Measurements from ENCODE around the gene NCOA4.

NCOA4 gene

GRCh38 chr10:46030091-46030937 is at the start of gene NCOA4:
TSS of gene NCOA4 (minus strand) at chr10:46030623. CDS start at chr10:46016680, 13,943 bp downstream.
- H3K4me1 ChIP-seq, result peaks cover 16% of the 10 kb centered on the region
- H3K36me3 ChIP-seq (replicated peaks), result no peaks in the 10 kb centered on the region
- 0 out of 2 replicates have a peak, but pooled peaks cover 3% of the 10 kb centered on the region for H3K27me3 ChIP-seq (ENCODE audit: low read depth)
- in situ Hi-C loops (cut with MboI; ENCODE audit: low sequenced_read_pairs), result no loop called here
- DNase-seq (ENCODE audit: low spot score in 2 of 2), result peak; percentile 95 to 98
- H3K4me3 ChIP-seq, result peak within 1 kb of the TSS; percentile 58
- H3K9me3 ChIP-seq, result no peaks in the 10 kb centered on the region

- H3K27me3 ChIP-seq (ENCODE audit: low read depth), result no peaks in the 10 kb centered on the region
- no peaks in the 10 kb centered on the region for H3K4me1 ChIP-seq
- in situ Hi-C loops (cut with MboI; ENCODE audit: low sequenced_read_pairs), result no loop called here
- H3K4me3 ChIP-seq, result no peak overlapping the region
- H3K36me3 ChIP-seq (replicated peaks), result no peaks in the 10 kb centered on the region
- no peaks in the 10 kb centered on the region for H3K9me3 ChIP-seq
- no peak for DNase-seq (ENCODE audit: low spot score in 2 of 2)
These were observed 49.6 kb upstream of the NCOA4 start for GRCh38 chr10:46079831-46080585.

GRCh38 chr10:46077731-46078413 is 47.4 kb upstream of the NCOA4 start:
- H3K27me3 ChIP-seq (ENCODE audit: low read depth), result no peaks in the 10 kb centered on the region
- no peak overlapping the region for H3K4me3 ChIP-seq
- in situ Hi-C loops (cut with MboI; ENCODE audit: low sequenced_read_pairs), result no loop called here
- H3K4me1 ChIP-seq, result no peaks in the 10 kb centered on the region
- no peaks in the 10 kb centered on the region for H3K36me3 ChIP-seq (replicated peaks)
- no peaks in the 10 kb centered on the region for H3K9me3 ChIP-seq
- DNase-seq (ENCODE audit: low spot score in 2 of 2), result no peak

- Histone ChIP-seq H3K27me3 (ENCODE audit: low read depth) (no peaks in the 10 kb centered on the region), H3K9me3 (no peaks in the 10 kb centered on the region), H3K36me3 (replicated peaks) (no peaks in the 10 kb centered on the region), H3K4me3 (no peak overlapping the region), H3K4me1 (no peaks in the 10 kb centered on the region)
- DNase-seq (ENCODE audit: low spot score in 2 of 2), result no peak
- in situ Hi-C loops (cut with MboI; ENCODE audit: low sequenced_read_pairs), result no loop called here
These were observed 46.7 kb upstream of the NCOA4 start for GRCh38 chr10:46077141-46077554.

GRCh38 chr10:46075869-46076268 is 45.4 kb upstream of the NCOA4 start:
- DNase-seq (ENCODE audit: low spot score in 2 of 2), result no peak
- Histone ChIP-seq H3K4me1 (no peaks in the 10 kb centered on the region), H3K4me3 (no peak overlapping the region)

GRCh38 chr10:46074196-46074946 is 43.9 kb upstream of the NCOA4 start:
- no peaks in the 10 kb centered on the region for H3K4me1 ChIP-seq
- H3K36me3 ChIP-seq (replicated peaks), result no peaks in the 10 kb centered on the region
- no peak overlapping the region for H3K4me3 ChIP-seq
- DNase-seq (ENCODE audit: low spot score in 2 of 2), result no peak
- H3K27me3 ChIP-seq (ENCODE audit: low read depth), result no peaks in the 10 kb centered on the region
- in situ Hi-C loops (cut with MboI; ENCODE audit: low sequenced_read_pairs), result no loop called here
- H3K9me3 ChIP-seq, result no peaks in the 10 kb centered on the region

More at GRCh38 chr10:46075869-46076268, 45.4 kb upstream of the NCOA4 start:
- Histone ChIP-seq H3K27me3 (ENCODE audit: low read depth) (no peaks in the 10 kb centered on the region), H3K9me3 (no peaks in the 10 kb centered on the region), H3K36me3 (replicated peaks) (no peaks in the 10 kb centered on the region)
- in situ Hi-C loops (cut with MboI; ENCODE audit: low sequenced_read_pairs), result no loop called here

- Histone ChIP-seq H3K27me3 (ENCODE audit: low read depth) (no peaks in the 10 kb centered on the region), H3K9me3 (no peaks in the 10 kb centered on the region), H3K4me1 (no peaks in the 10 kb centered on the region), H3K4me3 (no peak overlapping the region), H3K36me3 (replicated peaks) (no peaks in the 10 kb centered on the region)
- no peak for DNase-seq (ENCODE audit: low spot score in 2 of 2)
- in situ Hi-C loops (cut with MboI; ENCODE audit: low sequenced_read_pairs), result no loop called here
These were observed 43.1 kb upstream of the NCOA4 start for GRCh38 chr10:46073564-46073963.

- Histone ChIP-seq H3K36me3 (replicated peaks) (no peaks in the 10 kb centered on the region), H3K9me3 (no peaks in the 10 kb centered on the region), H3K27me3 (ENCODE audit: low read depth) (no peaks in the 10 kb centered on the region), H3K4me3 (no peak overlapping the region), H3K4me1 (no peaks in the 10 kb centered on the region)
- in situ Hi-C loops (cut with MboI; ENCODE audit: low sequenced_read_pairs), result no loop called here
- DNase-seq (ENCODE audit: low spot score in 2 of 2), result no peak
These were observed 40.3 kb upstream of the NCOA4 start for GRCh38 chr10:46070749-46071148.

GRCh38 chr10:46069771-46070463 is 39.5 kb upstream of the NCOA4 start:
- no peaks in the 10 kb centered on the region for H3K9me3 ChIP-seq
- no peak for DNase-seq (ENCODE audit: low spot score in 2 of 2)
- H3K4me1 ChIP-seq, result no peaks in the 10 kb centered on the region
- in situ Hi-C loops (cut with MboI; ENCODE audit: low sequenced_read_pairs), result no loop called here
- H3K4me3 ChIP-seq, result no peak overlapping the region
- H3K36me3 ChIP-seq (replicated peaks), result no peaks in the 10 kb centered on the region
- H3K27me3 ChIP-seq (ENCODE audit: low read depth), result no peaks in the 10 kb centered on the region

- in situ Hi-C loops (cut with MboI; ENCODE audit: low sequenced_read_pairs), result no loop called here
- H3K9me3 ChIP-seq, result no peaks in the 10 kb centered on the region
- no peak for DNase-seq (ENCODE audit: low spot score in 2 of 2)
- no peak overlapping the region for H3K4me3 ChIP-seq
- no peaks in the 10 kb centered on the region for H3K36me3 ChIP-seq (replicated peaks)
- no peaks in the 10 kb centered on the region for H3K27me3 ChIP-seq (ENCODE audit: low read depth)
- H3K4me1 ChIP-seq, result no peaks in the 10 kb centered on the region
These were observed 38.5 kb upstream of the NCOA4 start for GRCh38 chr10:46068905-46069304.

GRCh38 chr10:46068117-46068516 is 37.7 kb upstream of the NCOA4 start:
- Histone ChIP-seq H3K4me1 (no peaks in the 10 kb centered on the region), H3K27me3 (ENCODE audit: low read depth) (no peaks in the 10 kb centered on the region), H3K4me3 (no peak overlapping the region), H3K36me3 (replicated peaks) (no peaks in the 10 kb centered on the region), H3K9me3 (no peaks in the 10 kb centered on the region)
- in situ Hi-C loops (cut with MboI; ENCODE audit: low sequenced_read_pairs), result no loop called here
- DNase-seq (ENCODE audit: low spot score in 2 of 2), result no peak

- Histone ChIP-seq H3K4me3 (no peak overlapping the region), H3K9me3 (no peaks in the 10 kb centered on the region), H3K36me3 (replicated peaks) (no peaks in the 10 kb centered on the region), H3K4me1 (no peaks in the 10 kb centered on the region), H3K27me3 (ENCODE audit: low read depth) (no peaks in the 10 kb centered on the region)
- DNase-seq (ENCODE audit: low spot score in 2 of 2), result no peak
- in situ Hi-C loops (cut with MboI; ENCODE audit: low sequenced_read_pairs), result no loop called here
These were observed 33.9 kb upstream of the NCOA4 start for GRCh38 chr10:46064269-46064817.

All from HAP-1 (cell line).